HG03575 (cell line): ENCODE results near the gene QRICH1.
A peak's percentile ranks its signal among the peaks of the same experiment; 100 is the strongest.
"Not testable (repeated sequence)": the region's sequence is repeated elsewhere in the genome, so short reads cannot be mapped to it uniquely, and the experiment has no call there.

Source experiments
- ATAC-seq: cut with Tn5 transposase; IDR thresholded peaks from one replicate; pipeline ENCODE4 v1.9.1; 2021; ENCODE audit not compliant: unreplicated experiment, insufficient number of reproducible peaks, low FRiP score; ENCODE audit errors: extremely low read depth

Gene QRICH1

GRCh38 chr3:49021213-49021812 is 72.6 kb downstream of the QRICH1 start:
- ATAC-seq = peak; percentile 22

DNA sequence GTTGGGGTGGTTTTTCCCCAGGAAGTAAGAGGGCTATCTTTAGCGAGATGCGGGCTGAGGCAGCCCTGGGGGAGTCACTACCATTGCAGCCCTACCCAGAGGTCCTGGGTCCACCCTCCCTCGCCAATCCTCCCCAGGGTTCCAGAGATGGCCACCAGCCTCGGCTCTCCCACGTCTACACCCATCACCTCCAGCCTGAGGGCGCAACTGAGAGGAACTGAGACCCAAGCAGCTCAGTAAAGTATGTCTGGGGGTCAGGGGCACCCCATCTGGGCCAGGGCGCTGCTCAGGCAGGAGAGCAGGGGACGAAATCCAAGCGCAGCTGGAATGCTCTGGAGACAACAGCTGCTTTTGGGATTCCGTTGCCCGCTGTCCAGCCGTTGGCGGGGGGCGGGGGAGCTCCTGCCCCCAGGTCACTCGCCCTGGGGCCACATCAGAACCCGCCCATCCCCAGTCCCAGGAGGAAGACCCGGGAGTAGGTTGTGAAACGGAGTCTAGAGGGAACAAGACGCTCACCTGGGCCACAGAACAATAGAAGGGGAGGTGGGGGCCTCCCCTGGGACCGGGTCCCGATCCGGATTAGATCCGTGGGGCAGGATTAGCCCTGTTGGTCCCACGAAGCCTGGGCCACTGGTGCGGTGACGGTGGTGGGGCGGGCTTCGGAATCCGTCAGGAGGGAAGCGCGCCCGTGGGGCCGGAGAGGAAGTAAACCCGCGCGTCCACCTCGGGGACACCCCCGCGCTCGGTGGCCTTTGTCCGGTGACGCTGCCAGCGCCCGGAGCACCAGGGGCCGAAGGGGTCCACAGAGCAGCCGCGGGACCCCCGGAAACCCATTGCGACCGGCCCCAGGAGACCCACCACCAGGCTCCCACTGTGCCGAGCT is 73.3 kb downstream of the QRICH1 start:
- ATAC-seq = no peak

DNA sequence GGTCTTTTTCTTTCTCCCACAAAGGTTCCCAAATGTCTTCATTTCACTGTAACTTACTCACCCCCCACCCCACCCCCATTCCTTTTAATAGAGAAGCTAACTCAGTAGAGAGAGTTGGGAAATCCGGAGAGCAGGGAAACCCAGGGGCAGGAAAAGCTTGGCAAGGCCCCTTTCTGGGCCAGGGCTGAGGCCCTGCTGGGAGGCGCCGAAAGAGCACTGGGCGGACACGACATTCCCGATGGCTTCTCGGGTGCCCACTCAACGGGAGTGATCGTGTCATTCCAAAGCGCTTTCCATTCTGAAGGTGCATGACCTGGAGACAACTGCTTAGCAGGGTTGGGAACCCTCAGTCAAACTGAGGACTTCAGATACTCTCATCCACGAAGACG is 73.9 kb downstream of the QRICH1 start:
- ATAC-seq = no peak

DNA sequence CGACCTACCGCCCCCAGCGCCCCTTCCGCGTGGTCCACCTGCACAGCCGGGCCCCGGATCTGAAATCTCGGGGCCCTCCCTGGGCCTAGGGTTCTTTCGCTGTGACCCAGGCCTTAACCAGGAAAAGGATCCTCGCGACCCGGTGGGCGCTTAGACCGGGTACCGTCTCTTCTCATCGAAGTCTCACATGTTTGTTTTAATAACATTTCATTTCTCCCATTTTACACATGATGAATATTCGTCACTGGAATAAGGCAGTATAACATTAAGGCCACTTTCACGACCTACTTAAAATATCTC is 75.2 kb downstream of the QRICH1 start:
- no peak for ATAC-seq

- ATAC-seq = no peak
These were observed 75.7 kb downstream of the QRICH1 start, which contains the start of gene DALRD3 for GRCh38 chr3:49017971-49018706. DALRD3 (minus strand) TSS chr3:49018580; CDS start chr3:49018564, 16 bp downstream.

- ATAC-seq = no peak
These were observed 76.5 kb downstream of the QRICH1 start for GRCh38 chr3:49017229-49017970.

GRCh38 chr3:49016414-49017228 is 77.2 kb downstream of the QRICH1 start:
- ATAC-seq = no peak

- no peak for ATAC-seq
These were observed 78.1 kb downstream of the QRICH1 start for GRCh38 chr3:49015765-49016164.

- ATAC-seq = no peak
These were observed 78.8 kb downstream of the QRICH1 start for GRCh38 chr3:49015072-49015471.

- ATAC-seq = no peak
These were observed 79.9 kb downstream of the QRICH1 start for GRCh38 chr3:49013738-49014660.

- no peak for ATAC-seq
These were observed 80.6 kb downstream of the QRICH1 start for GRCh38 chr3:49013113-49013737.

- ATAC-seq = no peak
These were observed 81.3 kb downstream of the QRICH1 start for GRCh38 chr3:49012441-49013017.

DNA sequence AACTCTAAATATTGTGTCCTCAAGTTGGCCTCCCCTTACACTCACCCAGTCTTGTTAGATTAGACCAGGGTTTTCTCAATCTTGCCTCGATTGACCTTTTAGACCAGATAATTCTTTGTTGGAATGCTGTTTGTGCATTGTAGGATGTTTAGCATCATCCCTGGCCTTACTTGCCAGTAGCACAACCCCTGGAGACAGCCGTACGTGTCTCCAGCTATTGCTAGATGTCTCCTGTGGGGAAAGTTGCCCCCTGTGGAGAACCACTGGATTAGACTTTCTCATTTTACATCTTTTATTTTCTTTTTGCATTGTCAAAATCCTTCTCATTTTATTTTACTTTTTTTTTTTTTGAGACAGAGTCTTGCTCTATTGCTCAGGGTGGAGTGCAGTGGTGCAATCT is 84.5 kb downstream of the QRICH1 start:
- no peak for ATAC-seq

DNA sequence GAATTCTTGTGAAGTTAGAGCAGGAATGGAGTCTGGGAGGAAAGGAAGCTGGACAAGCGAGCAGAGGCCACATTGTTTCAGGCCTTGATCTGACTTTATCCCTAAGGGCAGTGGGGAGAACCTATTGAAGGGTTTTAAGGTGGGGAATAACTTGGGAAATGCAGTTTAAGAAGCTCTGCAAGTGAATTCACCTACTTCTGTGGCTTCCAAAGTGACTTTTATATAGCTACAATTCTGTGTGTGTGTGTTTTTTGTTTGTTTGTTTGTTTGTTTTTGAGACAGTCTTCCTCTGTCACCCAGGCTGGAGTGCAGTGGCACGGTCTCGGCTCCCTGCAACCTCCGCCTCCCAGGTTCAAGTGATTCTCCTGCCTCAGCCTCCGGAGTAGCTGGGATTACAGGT is 85.2 kb downstream of the QRICH1 start:
- ATAC-seq = not testable (repeated sequence)

GRCh38 chr3:49007771-49008528 is 85.9 kb downstream of the QRICH1 start:
- ATAC-seq = no peak

- peak; percentile 71 for ATAC-seq
These were observed 86.7 kb downstream of the QRICH1 start, which contains the start of gene WDR6 for GRCh38 chr3:49007068-49007770. WDR6 (plus strand) TSS chr3:49007391; CDS start chr3:49007432, 41 bp downstream.
